GM12892 (cell line): ENCODE results near the gene SYT6.

Experiments used
- POLR2A ChIP-seq: IDR thresholded peaks from 2 replicates; pipeline ENCODE4 v1.6.1; 2011; ENCODE audit warnings: low read depth, low read length, control low read depth
- POLR2AphosphoS5 ChIP-seq: IDR thresholded peaks from 2 replicates; pipeline ENCODE4 v1.6.1; 2011; ENCODE audit warnings: low read depth, low read length, control low read depth
- TAF1 ChIP-seq: IDR thresholded peaks from 2 replicates; pipeline ENCODE4 v1.6.1; 2011; ENCODE audit warnings: low read depth, mild to moderate bottlenecking, control low read depth, low read length, borderline replicate concordance

DNA sequence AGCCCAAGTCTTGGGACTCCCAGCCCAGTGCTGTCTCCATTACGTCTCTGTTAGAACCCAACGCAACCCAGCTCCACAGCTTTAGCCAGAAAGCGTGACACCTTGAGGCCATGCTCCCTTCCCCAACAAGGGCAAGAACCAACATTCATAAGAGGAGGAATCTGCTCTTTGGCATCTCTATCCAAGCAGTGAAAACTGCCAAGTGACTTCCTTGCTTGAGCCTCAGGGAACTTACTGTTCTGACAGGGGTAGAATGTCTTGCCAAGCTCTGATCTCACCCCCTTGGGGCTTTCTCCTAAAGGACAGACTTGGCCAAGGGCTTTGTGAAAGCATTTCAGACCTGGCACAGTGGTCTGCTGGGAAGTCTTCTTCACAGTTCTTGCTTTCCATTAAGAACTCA is 56.6 kb downstream of the SYT6 start:
- no peak for TF ChIP-seq POLR2AphosphoS5
- TF ChIP-seq POLR2A = no peak
- no peak for TF ChIP-seq TAF1
